ENCODE data around the gene CMTM5.

Gene CMTM5

GRCh38 chr14:23377198-23377550 lies 328 bp downstream of the CMTM5 start:
- CTCF ChIA-PET, result interaction anchor here (1.1 to 5.5 kb wide), 5 partner anchors 11 to 256 kb away, joined by 3 to 54 read pairs (median 11); no protein-coding TSS in a partner anchor
- TF ChIP-seq CTCF (IDR thresholded peaks at IDR 0.05; ENCODE audit: control extremely low read depth, extremely low read depth, low read depth, missing control alignments), result no peak
- DNase-seq (ENCODE audit: extremely low spot score), result no peak
- POLR2A ChIA-PET, result no interaction called here

- no peak for TF ChIP-seq CTCF (IDR thresholded peaks at IDR 0.05; ENCODE audit: control extremely low read depth, extremely low read depth, low read depth, missing control alignments)
- CTCF ChIA-PET, result interaction anchor here (1.3 to 5.5 kb wide), 10 partner anchors 8 to 259 kb away, joined by 3 to 54 read pairs (median 16); partner anchors contain the start of genes CEBPE, IL25 and PABPN1
- no peak for DNase-seq (ENCODE audit: extremely low spot score)
- POLR2A ChIA-PET, result no interaction called here
Measured at GRCh38 chr14:23377573-23378563, 1.0 kb downstream of the CMTM5 start.

DNA sequence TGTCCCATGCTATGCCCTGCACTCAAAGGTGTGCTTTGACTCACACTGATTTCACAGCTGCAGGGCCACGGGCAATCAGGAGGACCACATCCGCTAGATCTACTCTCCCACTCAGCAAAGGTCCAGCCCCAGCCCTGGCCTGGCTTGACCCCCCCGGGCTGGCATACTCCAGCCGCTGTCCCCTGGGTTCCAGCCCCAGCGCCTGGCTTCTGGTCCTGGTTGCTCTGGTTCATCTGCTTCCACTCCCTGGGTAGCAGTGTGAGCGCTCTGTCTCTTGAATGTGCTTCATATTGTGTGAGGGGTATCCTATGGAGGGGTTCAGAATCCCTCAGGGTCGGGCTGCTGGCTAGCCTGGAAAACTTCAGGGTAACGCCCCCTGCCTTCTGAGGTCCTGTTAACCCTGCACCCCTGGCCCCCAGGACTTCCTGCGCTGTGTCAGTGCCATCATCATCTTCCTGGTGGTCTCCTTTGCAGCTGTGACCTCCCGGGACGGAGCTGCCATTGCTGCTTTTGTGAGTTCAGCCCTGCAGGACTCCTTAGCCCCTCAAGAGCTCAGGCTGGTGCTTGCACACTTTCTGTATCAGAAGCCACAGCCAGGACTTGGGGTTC lies 1.9 kb downstream of the CMTM5 start:
- ChIA-PET POLR2A (no interaction called here), CTCF (interaction anchor here (0.6 to 5.5 kb wide), 18 partner anchors 9 to 372 kb away, joined by 3 to 54 read pairs (median 14); partner anchors contain the start of genes CEBPE, IL25, PABPN1 and SLC22A17)
- no peak for DNase-seq (ENCODE audit: extremely low spot score)
- TF ChIP-seq CTCF (IDR thresholded peaks at IDR 0.05; ENCODE audit: control extremely low read depth, extremely low read depth, low read depth, missing control alignments), result no peak

DNA sequence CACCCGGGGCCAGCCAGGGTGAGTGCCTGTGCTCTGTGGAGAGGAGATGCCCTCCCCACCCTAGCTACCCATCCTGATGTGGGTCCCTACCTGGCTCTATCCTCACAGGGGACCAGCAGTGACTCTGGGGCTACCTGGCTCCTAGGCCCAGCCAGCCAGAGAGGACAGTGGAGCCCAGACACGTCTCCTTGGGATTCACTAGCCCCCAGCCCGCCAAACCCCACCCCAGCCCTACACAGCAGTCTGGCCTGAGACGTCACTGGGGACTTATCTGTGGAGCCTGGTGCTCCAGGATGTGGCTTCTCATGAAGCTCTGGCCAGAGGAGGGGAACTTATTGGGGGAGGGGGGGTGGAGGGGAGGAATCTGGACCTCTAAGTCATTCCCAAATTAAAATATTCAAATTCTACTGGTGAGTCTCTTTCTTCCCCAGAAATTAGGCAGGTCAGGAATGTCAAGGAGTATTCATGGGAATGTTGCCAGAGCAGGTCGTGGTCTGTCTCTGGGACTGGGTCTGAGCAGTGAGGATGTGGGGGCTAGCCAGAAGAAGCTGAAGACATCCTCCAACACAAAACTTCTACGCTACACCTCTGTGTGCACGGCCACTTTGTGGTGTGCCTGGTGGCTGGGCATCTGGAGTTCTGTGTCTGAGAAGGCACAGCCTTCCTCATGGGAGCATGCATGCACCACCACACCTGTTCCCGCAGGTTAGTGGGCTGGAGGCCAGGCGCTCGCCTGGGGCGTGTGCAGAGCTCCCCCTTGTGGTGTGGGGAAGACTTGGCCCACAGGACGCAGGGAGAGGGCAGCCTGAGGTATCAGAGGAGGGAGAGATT lies 2.7 kb downstream of the CMTM5 start:
- ChIA-PET POLR2A (no interaction called here), CTCF (interaction anchor here (0.6 to 5.5 kb wide), 52 partner anchors 9 to 373 kb away, joined by 3 to 54 read pairs (median 5); partner anchors contain the start of genes CEBPE, DHRS2, IL25 and PABPN1)
- TF ChIP-seq CTCF (IDR thresholded peaks at IDR 0.05; ENCODE audit: control extremely low read depth, extremely low read depth, low read depth, missing control alignments), result peak; percentile 92
- DNase-seq (ENCODE audit: extremely low spot score), result peak; percentile 86

- CTCF ChIA-PET, result interaction anchor here (0.6 to 5.5 kb wide), 51 partner anchors 8 to 374 kb away, joined by 3 to 54 read pairs (median 5); partner anchors contain the start of genes DHRS2, IL25, PABPN1 and PPP1R3E
Measured at GRCh38 chr14:23380197-23380914, 3.5 kb downstream of the CMTM5 start.

More at GRCh38 chr14:23380197-23380914, 3.5 kb downstream of the CMTM5 start:
- no peak for TF ChIP-seq CTCF (IDR thresholded peaks at IDR 0.05; ENCODE audit: control extremely low read depth, extremely low read depth, low read depth, missing control alignments)
- no peak for DNase-seq (ENCODE audit: extremely low spot score)
- POLR2A ChIA-PET, result no interaction called here

Measured in GM10248 (cell line).